SJSA1 (cell line): ENCODE results near the gene GLP2R. TPM values are rescaled to one million over a fixed set of nuclear protein-coding genes. Genes with fewer than 3 reads are reported as not detected.

ENCODE experiments used
- DNase-seq, 2 experiments: peaks; one replicate each; pipeline ENCODE4 v3.0.0-alpha.2; 2015 to 2020; ENCODE audit warnings: low spot score in 2 of 2, low read depth in 1 of 2
- H3K27ac ChIP-seq: fragments of 250-450 bp; sonication (Bioruptor Pico); 2 replicates; pipeline ENCODE4 v1.5.1; 2020; ENCODE audit warnings: mild to moderate bottlenecking, moderate library complexity
- H3K27me3 ChIP-seq: fragments of 250-450 bp; sonication (Bioruptor Pico); replicated peaks from 2 replicates; pipeline ENCODE4 v1.5.1; 2020; ENCODE audit warnings: mild to moderate bottlenecking, moderate library complexity
- H3K36me3 ChIP-seq: fragments of 250-450 bp; sonication (Bioruptor Pico); 2 replicates; pipeline ENCODE4 v1.5.1; 2020; ENCODE audit warnings: mild to moderate bottlenecking
- H3K4me1 ChIP-seq: fragments of 250-450 bp; sonication (Bioruptor Pico); replicated peaks from 2 replicates; pipeline ENCODE4 v1.6.1; 2021; ENCODE audit warnings: mild to moderate bottlenecking
- H3K4me3 ChIP-seq: fragments of 250-450 bp; sonication (Bioruptor Pico); 2 replicates; pipeline ENCODE4 v1.5.1; 2020; ENCODE audit warnings: mild to moderate bottlenecking
- H3K9me3 ChIP-seq: fragments of 250-450 bp; sonication (Bioruptor Pico); replicated peaks from 2 replicates; pipeline ENCODE4 v1.5.1; 2020; ENCODE audit warnings: mild to moderate bottlenecking
- total RNA-seq: library from RNA; depleted of rRNA; stranded (reverse); fragments of >200 nt; shearing (Covaris generic); gene quantifications from 2 replicates; pipeline ENCODE4 v1.2.3, GENCODE V29; 2014; rRNA removed

Gene GLP2R
- total RNA-seq, 1 experiment from 2014 or later = 1.2 TPM

- Histone ChIP-seq H3K27ac (no peak overlapping the region), H3K27me3 (no peaks in the 10 kb centered on the region), H3K4me1 (no peaks in the 10 kb centered on the region), H3K36me3 (no peaks in the 10 kb centered on the region), H3K4me3 (no peak overlapping the region), H3K9me3 (no peaks in the 10 kb centered on the region)
- DNase-seq = no peak
Observed at GRCh38 chr17:9934331-9934730, 108.6 kb downstream of the GLP2R start.

- no peaks in the 10 kb centered on the region for H3K36me3 ChIP-seq
- H3K4me3 ChIP-seq = no peak overlapping the region
- H3K9me3 ChIP-seq = no peaks in the 10 kb centered on the region
- H3K27ac ChIP-seq = no peak overlapping the region
- H3K27me3 ChIP-seq = no peaks in the 10 kb centered on the region
- no peak for DNase-seq
- H3K4me1 ChIP-seq = no peaks in the 10 kb centered on the region
Observed at GRCh38 chr17:9935408-9935807, 109.7 kb downstream of the GLP2R start.

GRCh38 chr17:9936095-9936494 is 110.4 kb downstream of the GLP2R start:
- Histone ChIP-seq H3K4me1 (no peaks in the 10 kb centered on the region), H3K36me3 (no peaks in the 10 kb centered on the region), H3K9me3 (no peaks in the 10 kb centered on the region), H3K4me3 (no peak overlapping the region), H3K27ac (no peak overlapping the region), H3K27me3 (no peaks in the 10 kb centered on the region)
- no peak for DNase-seq

GRCh38 chr17:9937241-9937761 is 111.6 kb downstream of the GLP2R start:
- no peaks in the 10 kb centered on the region for H3K4me1 ChIP-seq
- H3K9me3 ChIP-seq = no peaks in the 10 kb centered on the region
- no peaks in the 10 kb centered on the region for H3K36me3 ChIP-seq
- DNase-seq = no peak
- H3K4me3 ChIP-seq = no peak overlapping the region
- H3K27me3 ChIP-seq = no peaks in the 10 kb centered on the region
- H3K27ac ChIP-seq = no peak overlapping the region

- Histone ChIP-seq H3K9me3 (no peaks in the 10 kb centered on the region), H3K4me3 (no peak overlapping the region), H3K4me1 (no peaks in the 10 kb centered on the region), H3K36me3 (no peaks in the 10 kb centered on the region), H3K27ac (no peak overlapping the region), H3K27me3 (no peaks in the 10 kb centered on the region)
- no peak for DNase-seq
Observed at GRCh38 chr17:9937901-9938300, 112.2 kb downstream of the GLP2R start.

GRCh38 chr17:9938764-9939163 is 113.0 kb downstream of the GLP2R start:
- no peak overlapping the region for H3K27ac ChIP-seq
- no peaks in the 10 kb centered on the region for H3K9me3 ChIP-seq
- no peak overlapping the region for H3K4me3 ChIP-seq
- no peaks in the 10 kb centered on the region for H3K27me3 ChIP-seq
- no peaks in the 10 kb centered on the region for H3K36me3 ChIP-seq
- no peak for DNase-seq
- H3K4me1 ChIP-seq = no peaks in the 10 kb centered on the region

- no peaks in the 10 kb centered on the region for H3K36me3 ChIP-seq
- H3K27ac ChIP-seq = no peak overlapping the region
- no peaks in the 10 kb centered on the region for H3K27me3 ChIP-seq
- H3K4me3 ChIP-seq = no peak overlapping the region
- no peak for DNase-seq
- H3K9me3 ChIP-seq = no peaks in the 10 kb centered on the region
- no peaks in the 10 kb centered on the region for H3K4me1 ChIP-seq
Observed at GRCh38 chr17:9940841-9941240, 115.1 kb downstream of the GLP2R start.

GRCh38 chr17:9941305-9941704 is 115.6 kb downstream of the GLP2R start:
- Histone ChIP-seq H3K36me3 (no peaks in the 10 kb centered on the region), H3K4me1 (no peaks in the 10 kb centered on the region), H3K27me3 (no peaks in the 10 kb centered on the region), H3K27ac (no peak overlapping the region), H3K4me3 (no peak overlapping the region), H3K9me3 (no peaks in the 10 kb centered on the region)
- no peak for DNase-seq

Other genes starting within 250 kb of the GLP2R start
- not detected in 2 replicates for gene CFAP52, start 249.3 kb upstream of the GLP2R start, total RNA-seq
- 2.1 and 2.9 TPM in 2 replicates for gene USP43, start 180.4 kb upstream of the GLP2R start, total RNA-seq
- gene DHRS7C, start 34.3 kb upstream of the GLP2R start, total RNA-seq = not detected in 2 replicates
- gene GSG1L2, start 3.8 kb upstream of the GLP2R start, total RNA-seq = not detected in 2 replicates
- gene RCVRN, start 79.3 kb downstream of the GLP2R start, total RNA-seq = 0.95 TPM in 1 of 2 replicates, not detected in the other